Measurements from ENCODE around the gene RUVBL2.

RUVBL2 gene

DNA sequence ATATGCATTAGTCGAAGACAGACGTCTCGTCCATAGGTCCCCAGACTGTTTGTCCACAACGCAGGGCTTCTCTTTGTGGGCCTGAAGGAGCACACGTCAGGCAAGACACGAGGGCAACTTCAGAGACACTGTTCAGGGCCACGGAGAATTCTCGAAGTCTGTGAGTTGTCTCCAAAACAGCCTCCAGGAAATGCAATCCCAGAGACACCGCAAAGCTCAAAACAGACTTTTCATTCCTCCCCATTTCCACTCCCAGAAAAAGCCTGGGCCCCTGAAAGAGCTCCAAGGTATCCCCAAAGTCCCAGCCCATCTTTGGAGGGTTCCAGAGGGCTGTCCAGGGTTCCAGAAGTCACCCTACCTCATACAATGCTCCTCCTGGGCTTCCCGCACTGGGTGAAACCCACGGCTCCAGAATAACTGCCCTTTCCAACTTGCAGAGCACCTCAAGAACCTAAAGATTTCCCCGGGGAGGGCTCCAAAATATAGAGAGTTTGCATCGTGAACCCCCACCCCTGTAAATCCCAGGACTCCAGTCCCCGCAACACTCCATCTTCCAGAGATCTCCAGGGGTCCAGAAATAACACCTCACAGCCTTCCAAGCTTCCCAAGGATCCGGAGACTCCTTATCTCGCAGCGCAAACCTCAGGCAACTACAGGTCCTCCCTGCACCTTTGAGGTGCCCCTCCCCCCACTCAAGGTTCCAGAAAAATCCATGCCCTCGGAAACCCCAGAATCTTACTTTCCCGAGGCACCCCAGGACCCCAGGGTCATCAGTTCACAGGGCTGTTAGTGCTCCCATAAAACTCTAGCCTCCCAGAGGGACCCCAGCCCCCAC lies 29.3 kb upstream of the RUVBL2 start:
- no peak for DNase-seq

GRCh38 chr19:48965040-48965805 lies 28.5 kb upstream of the RUVBL2 start, which contains the start of gene FTL:
FTL (plus strand) TSS chr19:48965309; CDS start chr19:48965508, 199 bp downstream.
- peak; percentile 87 for DNase-seq

GRCh38 chr19:48965806-48966540 lies 27.7 kb upstream of the RUVBL2 start:
- peak; percentile 73 for DNase-seq

GRCh38 chr19:48966541-48967345 lies 26.9 kb upstream of the RUVBL2 start:
- no peak for DNase-seq

GRCh38 chr19:48967346-48968178 lies 26.1 kb upstream of the RUVBL2 start:
- DNase-seq = no peak

DNA sequence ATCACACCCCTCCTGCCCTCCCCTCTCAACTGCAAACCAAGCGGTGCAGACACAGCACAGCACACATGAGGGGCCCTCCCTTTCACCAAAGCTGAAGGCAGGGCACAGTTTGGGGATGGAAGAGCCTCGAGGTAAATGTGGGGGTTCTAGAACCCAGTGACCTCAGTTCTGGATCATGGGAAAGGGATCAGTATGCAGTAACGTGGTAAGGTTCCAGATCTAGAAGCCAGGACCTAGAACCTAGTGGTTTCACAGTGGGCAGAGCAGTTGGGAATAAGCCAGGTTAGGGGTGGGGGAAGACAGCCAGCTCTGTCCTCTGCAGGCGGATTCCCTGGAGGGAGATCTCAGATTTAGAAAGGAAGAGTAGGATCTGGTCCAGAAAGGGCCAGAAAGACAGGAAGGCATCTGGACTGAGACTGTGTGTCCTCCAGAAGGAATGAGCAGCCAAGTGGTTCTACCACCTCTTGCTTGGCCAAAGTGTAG lies 25.5 kb upstream of the RUVBL2 start:
- no peak for DNase-seq

GRCh38 chr19:48968813-48969218 lies 24.9 kb upstream of the RUVBL2 start:
- no peak for DNase-seq

- no peak for DNase-seq
Measured at GRCh38 chr19:48969276-48970138, 24.2 kb upstream of the RUVBL2 start.

DNA sequence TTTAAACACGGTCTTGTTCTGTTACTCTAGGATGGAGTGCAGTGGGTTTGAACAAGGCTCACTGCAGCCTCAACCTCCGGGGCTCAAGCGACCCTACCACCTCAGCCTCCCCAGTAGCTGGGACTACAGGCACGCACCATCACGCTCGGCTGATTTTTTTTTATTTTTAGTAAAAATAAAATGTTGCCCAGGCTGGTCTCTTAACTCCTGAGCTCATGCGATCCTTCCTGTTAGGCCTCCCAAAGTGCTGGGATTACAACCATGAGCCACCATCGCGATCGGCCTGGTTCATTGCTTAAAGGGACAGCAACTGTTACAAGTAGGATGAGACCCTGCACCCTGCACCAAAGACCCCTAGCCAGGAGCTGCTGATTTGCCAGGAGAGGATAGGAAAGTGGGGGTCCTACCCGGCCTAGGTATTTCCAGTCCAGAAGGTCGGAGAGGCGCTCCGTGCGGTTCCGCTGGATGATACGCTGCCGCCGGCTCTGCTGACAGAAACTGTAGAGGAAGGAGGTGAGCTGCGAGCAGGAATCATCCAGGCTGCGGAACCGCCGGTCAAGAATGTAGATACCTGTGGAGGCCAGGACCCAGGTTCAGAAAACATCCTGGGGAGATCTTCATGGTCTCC lies 23.4 kb upstream of the RUVBL2 start:
- no peak for DNase-seq

DNA sequence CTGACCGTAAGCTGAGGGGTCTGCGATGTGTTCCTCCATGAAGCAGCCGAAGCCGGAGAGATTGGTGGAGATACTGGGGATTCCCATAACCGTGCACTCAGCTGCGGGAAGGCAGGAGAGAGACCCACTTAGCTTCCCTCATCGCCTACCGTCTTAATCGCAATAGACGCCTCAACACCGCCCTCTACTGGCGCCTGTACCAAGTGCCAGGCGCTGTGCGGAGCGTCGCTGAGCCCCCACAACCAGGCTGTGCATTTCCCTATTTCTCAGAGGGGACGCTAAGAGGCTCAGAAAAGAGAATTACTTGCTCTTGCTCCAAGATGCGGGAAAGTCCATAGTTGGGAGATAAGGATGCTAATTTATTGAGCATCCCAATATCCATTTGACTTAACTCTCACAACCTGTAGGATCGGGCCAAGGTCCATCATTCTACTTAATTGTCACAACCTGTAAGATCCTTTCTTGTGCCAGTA lies 22.7 kb upstream of the RUVBL2 start:
- no peak for DNase-seq

DNA sequence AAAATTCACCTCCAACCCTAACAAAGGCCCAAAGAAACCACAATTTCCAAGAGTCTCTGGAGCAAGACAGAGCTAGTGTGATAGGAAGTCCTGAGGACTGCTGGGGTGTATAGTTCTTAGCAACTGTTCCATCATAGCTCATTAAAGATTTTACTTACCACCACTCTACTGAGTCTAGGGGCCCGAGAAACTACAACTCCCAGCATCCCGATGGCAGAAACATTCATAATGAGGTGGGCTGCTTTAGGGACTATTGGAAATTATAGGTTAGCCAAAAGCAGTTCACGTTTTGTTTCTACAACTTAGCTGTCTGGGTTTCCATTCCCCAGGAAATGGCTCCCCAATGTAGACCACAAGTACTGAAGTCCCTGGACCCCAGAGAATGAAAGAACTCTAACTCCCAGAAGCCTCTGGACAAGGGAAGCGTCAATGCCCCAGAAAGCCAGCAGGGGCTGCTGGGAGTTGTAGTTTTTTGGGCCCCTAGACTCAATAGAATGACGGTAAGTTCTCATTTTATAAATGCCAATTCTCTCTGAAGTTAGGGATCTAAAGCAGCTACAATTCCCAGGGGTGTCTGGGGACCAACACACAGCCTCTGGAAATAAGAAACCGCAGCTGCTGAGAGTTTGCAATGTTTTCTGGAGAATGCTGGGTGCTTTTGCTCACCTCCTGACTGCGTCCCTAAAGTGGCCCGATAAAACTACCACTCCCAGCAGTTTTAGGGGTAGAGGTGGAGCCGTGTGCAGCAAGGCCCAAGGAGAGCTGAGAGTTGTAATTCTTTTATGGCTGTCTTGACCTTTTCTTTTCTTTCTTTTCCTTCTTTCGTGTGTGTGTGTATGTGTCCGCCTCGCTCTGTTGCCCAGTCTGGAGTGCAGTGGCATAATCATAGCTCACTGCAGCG lies 17.5 kb upstream of the RUVBL2 start:
- no peak for DNase-seq

GRCh38 chr19:48977061-48977460 lies 16.6 kb upstream of the RUVBL2 start:
- DNase-seq = no peak

GRCh38 chr19:48982280-48982679 lies 11.4 kb upstream of the RUVBL2 start:
- DNase-seq = no peak

DNA sequence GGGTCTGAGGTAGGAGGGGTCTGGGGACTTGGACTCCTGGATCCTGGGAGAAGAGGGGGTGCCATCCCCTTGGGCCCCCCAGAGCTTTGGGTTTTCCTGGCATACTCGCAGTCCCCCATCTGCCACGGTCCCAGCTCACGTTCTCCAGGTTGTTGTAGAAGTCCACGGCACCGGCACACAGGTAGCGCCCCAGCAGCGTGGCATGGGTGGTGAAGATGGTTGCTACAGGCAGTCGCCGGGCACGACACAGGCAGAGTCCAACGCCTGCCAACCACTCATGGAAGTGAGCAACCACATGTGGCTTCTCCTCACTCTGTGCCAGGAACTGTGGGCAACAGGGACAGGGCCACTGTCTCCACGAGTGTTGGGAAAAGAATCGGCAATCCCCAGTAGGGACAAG lies 8.0 kb upstream of the RUVBL2 start:
- DNase-seq = no peak

- DNase-seq = no peak
Measured at GRCh38 chr19:48986211-48986610, 7.5 kb upstream of the RUVBL2 start.

DNA sequence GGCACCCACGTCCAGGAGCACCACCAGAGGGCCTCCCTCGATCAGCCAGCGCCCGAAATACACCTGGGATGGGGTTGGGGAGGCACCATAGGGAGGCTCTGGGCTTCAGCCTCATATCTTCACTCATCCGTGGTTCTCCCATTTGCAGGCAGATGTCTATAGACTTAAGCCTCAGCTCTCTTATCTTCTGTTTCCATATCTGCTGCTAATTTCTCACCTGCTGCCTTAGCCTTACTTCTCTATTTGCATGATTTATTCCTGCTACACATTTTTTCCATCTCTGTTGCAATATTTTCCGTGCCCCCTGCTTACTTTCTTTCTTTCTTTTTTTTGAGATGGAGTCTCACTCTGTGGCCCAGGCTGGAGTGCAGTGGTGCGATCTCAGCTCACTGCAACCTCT lies 6.4 kb upstream of the RUVBL2 start:
- no peak for DNase-seq

- no peak for DNase-seq
Measured at GRCh38 chr19:48988286-48988685, 5.4 kb upstream of the RUVBL2 start.

DNA sequence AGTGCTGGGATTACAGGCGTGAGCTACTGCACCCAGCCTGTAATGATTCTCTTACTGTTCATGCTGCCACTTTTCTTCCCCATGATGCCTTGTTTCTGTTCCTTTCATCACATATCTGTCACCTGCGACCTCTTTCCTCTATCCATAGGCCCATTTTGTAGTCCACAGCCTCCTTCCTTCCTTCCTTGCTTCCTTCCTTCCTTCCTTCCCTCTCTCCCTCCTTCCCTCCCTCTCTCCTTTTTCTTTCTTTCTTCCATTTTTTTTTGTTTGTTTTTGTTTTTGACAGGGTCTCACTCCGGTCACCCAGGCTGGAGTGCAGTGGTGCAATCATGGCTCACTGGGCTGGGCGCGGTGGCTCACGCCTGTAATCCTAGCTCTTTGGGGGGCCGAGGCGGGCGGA lies 4.8 kb upstream of the RUVBL2 start:
- DNase-seq = no peak
